RWPE2 (cell line): ENCODE results near the gene KIF1A.

Experiments
- ATAC-seq: fragments of 200-7000 bp; cut with Tn5 transposase; 3 replicates; pipeline ENCODE4 v1.9.1; 2021; ENCODE audit warnings: low read depth
- DNase-seq: peaks from one replicate; pipeline ENCODE4 v3.0.0-alpha.2; 2020; ENCODE audit warnings: low spot score
- H3K27ac ChIP-seq: fragments of 450-650 bp; 2 replicates; pipeline ENCODE4 v1.5.1; 2017; ENCODE audit warnings: mild to moderate bottlenecking; ENCODE audit not compliant: poor library complexity, severe bottlenecking
- H3K27me3 ChIP-seq: fragments of 250-450 bp; sonication (Bioruptor Pico); 2 replicates; pipeline ENCODE4 v1.5.1; 2021; ENCODE audit warnings: mild to moderate bottlenecking, moderate library complexity; ENCODE audit not compliant: insufficient read depth, poor library complexity, severe bottlenecking
- H3K36me3 ChIP-seq: fragments of 250-450 bp; sonication (Bioruptor Pico); 2 replicates; pipeline ENCODE4 v1.5.1; 2020; ENCODE audit warnings: low read depth, mild to moderate bottlenecking, moderate library complexity
- H3K4me1 ChIP-seq: fragments of 250-450 bp; sonication (Bioruptor Pico); 2 replicates; pipeline ENCODE4 v1.5.1; 2021; ENCODE audit warnings: mild to moderate bottlenecking, moderate library complexity; ENCODE audit not compliant: insufficient read depth, poor library complexity, severe bottlenecking
- H3K4me3 ChIP-seq: fragments of 250-450 bp; sonication (Bioruptor Pico); 2 replicates; pipeline ENCODE4 v1.5.1; 2021; ENCODE audit warnings: mild to moderate bottlenecking, moderate library complexity; ENCODE audit not compliant: severe bottlenecking
- H3K9me3 ChIP-seq: fragments of 250-450 bp; sonication (Bioruptor Pico); 2 replicates; pipeline ENCODE4 v1.5.1; 2021; ENCODE audit warnings: mild to moderate bottlenecking, moderate library complexity; ENCODE audit not compliant: severe bottlenecking
- TF ChIP-seq, protein P1 (sequence below): fragments of 450-650 bp; IDR thresholded peaks from one replicate; pipeline ENCODE4 v1.5.1; 2017; ENCODE audit warnings: mild to moderate bottlenecking, moderate library complexity; ENCODE audit not compliant: poor library complexity, severe bottlenecking

The KIF1A gene

DNA sequence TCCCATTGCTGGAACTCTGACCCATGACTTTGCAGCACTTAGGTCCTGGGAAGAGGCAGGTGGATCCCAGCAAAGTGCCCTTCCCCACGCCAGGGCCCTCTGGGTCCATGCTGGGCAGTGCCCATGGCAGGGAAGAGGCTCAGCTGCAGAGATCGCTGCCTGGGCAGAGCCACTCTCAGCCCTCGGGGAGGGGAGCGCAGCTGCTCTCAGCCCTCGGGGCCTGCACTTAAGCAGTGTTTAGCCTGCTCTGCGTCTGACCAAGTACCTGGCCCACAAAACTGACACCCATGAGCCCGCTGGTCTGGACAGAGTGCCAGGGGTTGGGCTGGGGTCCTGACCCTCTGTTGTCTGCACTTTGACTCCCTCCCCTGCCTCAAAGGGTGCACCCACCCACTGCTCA is 82.1 kb downstream of the KIF1A start:
- H3K27me3 ChIP-seq: no peaks in the 10 kb centered on the region
- ATAC-seq: no peak
- TF ChIP-seq, protein P1, sequence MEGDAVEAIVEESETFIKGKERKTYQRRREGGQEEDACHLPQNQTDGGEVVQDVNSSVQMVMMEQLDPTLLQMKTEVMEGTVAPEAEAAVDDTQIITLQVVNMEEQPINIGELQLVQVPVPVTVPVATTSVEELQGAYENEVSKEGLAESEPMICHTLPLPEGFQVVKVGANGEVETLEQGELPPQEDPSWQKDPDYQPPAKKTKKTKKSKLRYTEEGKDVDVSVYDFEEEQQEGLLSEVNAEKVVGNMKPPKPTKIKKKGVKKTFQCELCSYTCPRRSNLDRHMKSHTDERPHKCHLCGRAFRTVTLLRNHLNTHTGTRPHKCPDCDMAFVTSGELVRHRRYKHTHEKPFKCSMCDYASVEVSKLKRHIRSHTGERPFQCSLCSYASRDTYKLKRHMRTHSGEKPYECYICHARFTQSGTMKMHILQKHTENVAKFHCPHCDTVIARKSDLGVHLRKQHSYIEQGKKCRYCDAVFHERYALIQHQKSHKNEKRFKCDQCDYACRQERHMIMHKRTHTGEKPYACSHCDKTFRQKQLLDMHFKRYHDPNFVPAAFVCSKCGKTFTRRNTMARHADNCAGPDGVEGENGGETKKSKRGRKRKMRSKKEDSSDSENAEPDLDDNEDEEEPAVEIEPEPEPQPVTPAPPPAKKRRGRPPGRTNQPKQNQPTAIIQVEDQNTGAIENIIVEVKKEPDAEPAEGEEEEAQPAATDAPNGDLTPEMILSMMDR: no peak
- H3K9me3 ChIP-seq: no peaks in the 10 kb centered on the region
- no peaks in the 10 kb centered on the region for H3K36me3 ChIP-seq
- peaks cover 10% of the 10 kb centered on the region for H3K4me1 ChIP-seq
- H3K4me3 ChIP-seq: no peak overlapping the region
- H3K27ac ChIP-seq: no peak overlapping the region
- DNase-seq: no peak

DNA sequence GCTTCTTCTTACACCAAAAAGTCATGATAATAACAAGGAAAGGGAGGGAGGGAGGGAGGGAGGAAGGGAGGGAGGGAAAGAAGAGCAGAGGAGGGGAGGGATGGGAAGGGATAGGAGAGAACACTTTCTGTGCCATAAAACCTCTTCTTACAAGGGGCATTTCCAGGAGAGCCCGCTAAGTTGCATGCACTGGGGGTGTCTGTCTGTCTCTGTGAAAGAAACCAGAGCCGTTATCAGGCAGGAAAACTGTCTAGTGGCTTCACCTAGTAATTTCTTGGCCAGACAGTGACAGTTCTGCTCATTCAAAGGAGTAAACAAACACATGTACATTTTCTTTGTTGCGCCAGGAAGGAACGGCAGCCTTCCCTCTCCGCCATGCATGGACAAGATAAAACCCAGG is 82.5 kb downstream of the KIF1A start:
- Histone ChIP-seq H3K4me3 (no peak overlapping the region), H3K4me1 (peaks cover 10% of the 10 kb centered on the region), H3K27me3 (no peaks in the 10 kb centered on the region), H3K9me3 (no peaks in the 10 kb centered on the region), H3K27ac (no peak overlapping the region), H3K36me3 (no peaks in the 10 kb centered on the region)
- ATAC-seq: no peak
- TF ChIP-seq, protein P1: no peak
- no peak for DNase-seq

DNA sequence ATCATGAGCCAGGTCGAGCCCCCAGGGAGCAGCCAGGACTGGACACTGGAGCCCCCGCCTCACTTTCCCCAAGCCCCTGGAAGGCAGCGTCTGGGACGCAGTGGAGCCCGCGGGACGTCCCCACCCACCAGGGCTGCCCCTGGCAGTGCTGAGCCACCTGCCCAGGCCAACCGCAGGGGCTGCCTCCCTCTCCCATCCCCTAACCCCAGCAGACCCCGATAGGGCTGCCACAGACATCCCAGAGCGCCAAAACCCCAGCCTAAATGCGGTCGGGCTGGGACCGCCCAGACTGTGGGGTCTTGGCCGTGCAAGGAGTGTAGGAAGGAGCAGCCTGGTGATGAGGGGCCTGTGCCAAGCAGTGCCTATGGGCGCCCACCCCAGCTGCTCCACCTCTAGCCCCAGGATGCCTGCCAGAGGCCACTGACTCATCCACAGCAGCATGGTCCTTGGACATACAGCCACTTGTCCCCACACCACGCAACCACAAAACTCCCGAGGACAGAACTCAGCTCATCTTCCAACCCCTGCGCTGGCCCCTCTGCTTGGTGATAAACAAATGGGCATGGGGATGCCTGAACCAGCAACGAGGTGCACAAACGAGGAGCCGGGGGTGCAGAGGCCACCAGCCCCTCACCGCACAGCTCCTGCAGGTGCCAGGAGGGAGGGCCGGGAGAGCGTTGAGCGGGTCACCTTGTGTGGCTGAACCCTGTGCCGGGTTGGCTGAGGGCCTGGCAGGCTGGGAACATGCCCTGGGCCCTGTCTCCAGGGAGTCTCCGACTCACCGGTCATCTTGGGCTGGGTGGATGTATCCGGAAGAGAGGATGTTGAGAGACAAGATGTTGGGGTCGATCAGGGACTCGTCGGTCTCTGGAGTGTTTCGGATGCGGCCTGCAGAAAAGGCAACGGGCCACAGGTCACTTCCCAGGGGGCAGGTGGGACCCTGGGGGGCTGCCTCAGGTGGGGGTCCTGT is 83.5 kb downstream of the KIF1A start:
- no peak overlapping the region for H3K4me3 ChIP-seq
- no peak overlapping the region for H3K27ac ChIP-seq
- TF ChIP-seq, protein P1: no peak
- peaks cover 10% of the 10 kb centered on the region for H3K4me1 ChIP-seq
- H3K36me3 ChIP-seq: no peaks in the 10 kb centered on the region
- ATAC-seq (no peak), DNase-seq (no peak)
- no peaks in the 10 kb centered on the region for H3K27me3 ChIP-seq
- H3K9me3 ChIP-seq: no peaks in the 10 kb centered on the region

DNA sequence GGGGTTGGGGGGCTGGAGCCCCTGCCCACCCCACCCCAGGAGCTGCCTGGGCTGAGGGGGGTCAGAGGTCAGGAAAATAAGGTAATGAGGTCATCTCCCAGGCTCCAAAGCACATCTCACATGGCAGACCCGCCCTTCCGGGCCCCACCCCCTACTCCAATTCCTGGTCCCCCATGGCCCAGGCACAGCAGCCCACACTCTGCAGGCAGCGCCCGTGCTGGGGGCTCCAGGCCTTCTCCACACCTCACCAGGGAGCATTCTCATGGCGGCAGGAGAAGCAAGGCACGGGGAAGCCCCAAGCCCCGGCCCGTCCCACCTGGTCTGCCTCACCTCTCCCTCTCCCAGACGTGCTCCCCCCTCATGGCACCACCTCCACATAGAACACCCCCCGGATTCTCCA is 84.5 kb downstream of the KIF1A start:
- DNase-seq (no peak), ATAC-seq (no peak)
- H3K36me3 ChIP-seq: no peaks in the 10 kb centered on the region
- H3K4me3 ChIP-seq: no peak overlapping the region
- H3K27ac ChIP-seq: no peak overlapping the region
- TF ChIP-seq, protein P1: no peak
- no peaks in the 10 kb centered on the region for H3K9me3 ChIP-seq
- H3K27me3 ChIP-seq: no peaks in the 10 kb centered on the region
- H3K4me1 ChIP-seq: peaks cover 10% of the 10 kb centered on the region

DNA sequence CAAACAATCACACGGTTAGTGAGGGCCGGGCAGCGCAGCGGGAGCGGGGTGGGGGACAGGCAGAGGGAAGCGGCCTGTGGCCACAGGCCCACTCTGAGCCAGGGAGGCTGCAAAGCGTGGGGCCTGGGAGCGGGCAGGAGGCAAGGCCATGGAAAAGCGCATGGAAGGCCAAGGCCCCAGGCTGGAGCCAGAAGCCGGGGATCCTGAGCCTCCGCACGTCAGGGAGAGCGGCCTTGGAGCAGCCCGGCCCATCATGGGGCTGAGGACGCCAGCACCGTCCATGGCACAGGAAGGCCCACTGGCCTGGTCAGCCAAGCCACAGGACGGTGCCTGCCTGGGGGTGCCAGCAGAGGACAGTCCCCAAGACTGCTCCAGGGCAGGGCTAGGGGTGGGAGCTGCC is 85.3 kb downstream of the KIF1A start:
- no peak overlapping the region for H3K27ac ChIP-seq
- H3K9me3 ChIP-seq: no peaks in the 10 kb centered on the region
- no peak overlapping the region for H3K4me3 ChIP-seq
- TF ChIP-seq, protein P1: no peak
- H3K36me3 ChIP-seq: no peaks in the 10 kb centered on the region
- no peak for DNase-seq
- H3K4me1 ChIP-seq: peaks cover 8% of the 10 kb centered on the region
- no peak for ATAC-seq
- H3K27me3 ChIP-seq: no peaks in the 10 kb centered on the region
